Measurements from ENCODE around the gene OR8D2.

Gene OR8D2, protein sequence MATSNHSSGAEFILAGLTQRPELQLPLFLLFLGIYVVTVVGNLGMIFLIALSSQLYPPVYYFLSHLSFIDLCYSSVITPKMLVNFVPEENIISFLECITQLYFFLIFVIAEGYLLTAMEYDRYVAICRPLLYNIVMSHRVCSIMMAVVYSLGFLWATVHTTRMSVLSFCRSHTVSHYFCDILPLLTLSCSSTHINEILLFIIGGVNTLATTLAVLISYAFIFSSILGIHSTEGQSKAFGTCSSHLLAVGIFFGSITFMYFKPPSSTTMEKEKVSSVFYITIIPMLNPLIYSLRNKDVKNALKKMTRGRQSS

GRCh38 chr11:124320097-124320496 is at the start of gene OR8D2:
Gene OR8D2, minus strand, starts transcription at chr11:124320197. Its CDS starts 0 bp downstream, at chr11:124320197.
- no peak for DNase-seq

GRCh38 chr11:124359566-124359965 is 39.6 kb upstream of the OR8D2 start:
- no peak for DNase-seq

DNA sequence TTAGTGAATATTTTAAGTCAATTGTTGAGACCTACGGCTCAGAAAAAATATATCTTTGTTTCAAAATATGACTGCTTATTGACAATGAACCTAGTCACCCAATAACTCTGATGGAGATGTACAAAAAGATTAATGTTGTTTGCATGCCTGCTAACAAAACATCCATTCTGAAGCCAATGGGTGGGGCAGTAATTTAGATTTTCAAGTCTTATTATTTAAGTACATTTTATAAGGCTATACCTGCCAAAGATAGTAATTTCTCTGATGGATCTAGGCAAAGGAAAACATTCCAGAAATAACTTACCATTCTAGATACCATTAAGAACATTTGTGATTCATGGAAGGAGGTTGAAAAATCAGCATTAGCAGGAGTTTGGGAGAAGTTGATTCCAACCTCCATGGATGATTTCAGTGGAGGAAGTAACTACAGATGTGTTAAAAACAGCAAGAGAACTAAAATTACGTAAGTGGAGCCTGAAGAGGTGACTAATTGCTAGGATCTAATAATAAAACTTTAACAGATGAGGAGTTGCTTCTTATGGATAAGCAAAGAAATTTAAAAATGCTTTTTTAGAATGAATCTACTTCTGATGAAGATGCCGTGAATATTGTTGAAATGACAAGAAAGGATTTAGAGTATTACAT is 26.4 kb upstream of the OR8D2 start:
- no peak for DNase-seq

GRCh38 chr11:124344346-124344745 is 24.3 kb upstream of the OR8D2 start:
- no peak for DNase-seq

DNA sequence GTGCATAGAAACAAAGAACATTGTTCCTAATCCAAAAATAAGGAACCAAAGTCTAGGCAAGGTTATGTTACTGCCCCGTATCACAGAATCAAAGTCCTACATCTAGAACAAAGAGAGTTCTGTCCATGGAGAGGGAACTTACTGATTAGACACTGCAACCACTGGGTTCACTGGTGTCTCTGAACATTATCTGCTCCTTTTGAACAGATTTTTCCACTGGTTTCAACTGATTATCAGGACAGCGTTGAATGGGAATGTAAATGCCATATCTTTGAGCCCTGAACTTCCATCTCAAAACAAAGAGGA is 20.1 kb upstream of the OR8D2 start:
- DNase-seq: no peak

DNA sequence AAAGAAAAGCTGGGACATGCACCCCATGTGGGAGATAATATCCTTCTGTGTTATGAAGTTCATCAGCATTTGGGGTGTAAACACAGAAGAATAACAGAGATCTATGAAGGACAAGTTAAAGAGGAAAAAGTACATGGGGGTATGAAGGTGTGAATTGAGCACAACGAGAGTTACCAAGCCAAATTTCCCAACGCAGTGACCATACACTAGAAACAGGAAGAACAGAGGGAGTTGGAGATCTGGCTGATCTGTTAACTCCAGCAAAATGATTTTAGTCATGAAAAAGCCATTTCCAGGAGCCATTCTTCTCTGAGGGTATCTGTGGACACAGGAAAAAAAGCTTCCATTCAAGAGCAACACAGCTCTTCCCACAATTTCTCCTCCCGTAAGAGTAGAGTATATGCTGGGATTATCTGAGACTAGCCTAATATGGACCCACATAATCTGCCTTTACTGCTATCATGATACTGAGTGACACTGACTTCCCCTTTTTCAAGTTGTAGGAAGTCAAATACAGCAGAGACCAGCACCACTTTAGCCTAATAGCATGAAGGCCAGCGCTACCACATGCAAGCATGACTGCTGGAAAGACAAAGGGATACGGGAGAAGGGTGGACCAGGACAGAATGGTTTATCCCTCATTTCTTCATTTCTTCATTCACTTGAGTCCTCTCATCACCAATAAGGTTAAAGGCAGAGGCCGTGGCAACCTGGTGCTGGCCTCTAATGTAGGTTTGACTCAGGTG is 19.6 kb upstream of the OR8D2 start:
- no peak for DNase-seq

DNA sequence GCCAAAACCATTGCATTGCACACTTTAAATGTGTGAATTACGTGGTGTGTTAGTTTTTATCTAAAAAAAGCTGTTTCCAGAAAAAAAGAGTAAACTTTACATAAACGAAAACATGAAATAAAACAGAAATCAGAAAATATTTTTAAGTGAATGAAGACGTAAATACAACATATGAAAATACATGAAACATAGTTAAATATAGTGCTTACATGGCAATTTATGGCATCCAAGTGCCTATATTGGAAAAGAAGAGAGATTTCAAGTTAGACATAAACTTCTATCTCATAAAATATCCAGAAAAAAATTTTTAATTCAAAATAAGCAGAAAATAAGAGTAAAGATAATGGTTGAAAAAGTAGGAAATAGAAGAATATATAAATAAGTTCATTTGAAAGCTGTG is 11.9 kb upstream of the OR8D2 start:
- no peak for DNase-seq

- DNase-seq: no peak
These were observed 9.9 kb upstream of the OR8D2 start for GRCh38 chr11:124329787-124330478.

- DNase-seq: no peak
These were observed 7.8 kb upstream of the OR8D2 start for GRCh38 chr11:124327775-124328174.

GRCh38 chr11:124322356-124322755 is 2.4 kb upstream of the OR8D2 start:
- DNase-seq: no peak

DNA sequence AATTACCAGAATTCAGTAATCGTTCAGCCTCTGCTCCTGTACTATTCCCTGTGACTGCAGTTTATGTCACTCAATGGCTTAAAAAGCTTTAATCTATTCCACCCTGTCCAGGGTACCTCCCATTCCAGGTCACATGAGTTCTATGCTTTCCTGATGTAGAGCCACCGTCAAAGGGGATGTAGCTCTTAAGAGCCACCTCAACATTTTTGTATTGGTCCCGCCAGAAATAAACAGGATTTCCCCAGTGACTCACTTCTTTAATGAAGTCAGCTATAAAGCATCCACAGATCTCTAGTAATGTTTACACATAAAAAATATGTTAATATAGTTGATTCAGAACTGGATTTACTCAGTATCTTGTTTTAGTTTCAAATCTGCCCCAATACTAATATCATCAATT is 4.9 kb downstream of the OR8D2 start:
- no peak for DNase-seq

DNA sequence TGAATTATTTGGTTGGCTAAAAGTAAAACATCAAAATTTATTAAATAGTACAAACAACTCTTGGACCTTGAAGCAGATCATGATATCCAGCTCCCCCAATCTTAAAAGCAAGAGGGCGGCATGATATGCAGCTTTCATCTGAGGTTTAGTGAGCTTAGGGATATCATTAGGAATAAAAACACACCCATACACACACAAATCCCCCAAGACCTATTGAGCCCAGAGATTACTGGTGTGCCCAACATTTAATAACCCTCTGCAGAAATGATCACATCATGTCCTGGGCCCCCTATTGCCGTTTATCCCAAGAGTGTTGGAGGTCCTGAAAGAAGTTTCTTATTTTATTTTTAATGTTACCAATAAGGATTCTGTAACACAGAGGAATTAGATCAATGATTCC is 6.1 kb downstream of the OR8D2 start, which contains the start of gene OR8D1:
Gene OR8D1, minus strand, starts transcription at position 101 of the 400 bp plus-strand sequence. CDS start 3,183 bp downstream, outside the sequence.
- no peak for DNase-seq

GRCh38 chr11:124313131-124313530 is 6.9 kb downstream of the OR8D2 start:
- DNase-seq: no peak

- DNase-seq: no peak
These were observed 8.3 kb downstream of the OR8D2 start for GRCh38 chr11:124311670-124312069.

DNA sequence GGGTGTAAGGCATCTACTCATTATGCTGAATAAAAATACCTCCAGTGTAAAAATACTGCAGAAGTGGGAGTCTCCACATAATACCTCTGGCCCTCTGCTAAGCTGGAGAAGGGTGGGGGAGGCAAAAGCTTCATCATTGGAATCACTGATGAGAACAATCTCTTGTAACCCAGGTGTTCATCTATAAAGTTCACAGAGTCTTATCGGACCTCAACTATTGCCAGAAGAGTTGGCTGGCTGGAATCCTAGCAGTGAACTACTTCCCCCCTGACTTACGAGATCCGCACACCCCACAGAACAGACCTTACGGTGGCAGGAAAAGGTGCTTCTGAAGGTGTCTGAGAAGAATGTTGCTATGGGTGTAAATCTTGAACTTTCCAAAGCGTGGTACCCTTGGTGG is 8.7 kb downstream of the OR8D2 start:
- no peak for DNase-seq

DNA sequence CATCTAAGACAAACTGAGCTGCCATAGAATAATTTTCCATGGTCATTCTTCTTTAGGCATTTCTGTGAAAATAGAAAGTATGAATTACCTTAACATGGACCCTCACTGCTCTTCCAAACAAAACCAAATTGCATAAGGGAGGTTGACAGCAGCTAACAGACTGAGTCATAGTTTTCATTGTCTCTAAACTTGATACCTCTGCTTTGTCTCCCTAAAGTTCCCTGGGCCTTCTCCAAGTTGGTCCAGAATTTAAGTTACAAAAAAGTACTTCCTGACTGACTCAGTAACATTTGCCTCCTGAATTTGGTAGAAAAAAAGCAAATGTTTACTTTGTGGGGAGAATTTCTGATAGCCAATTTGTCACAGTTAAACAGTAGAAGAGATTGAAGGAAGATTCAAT is 9.3 kb downstream of the OR8D2 start:
- no peak for DNase-seq

- DNase-seq: no peak
These were observed 12.9 kb downstream of the OR8D2 start for GRCh38 chr11:124307093-124307492.

- DNase-seq: no peak
These were observed 17.5 kb downstream of the OR8D2 start for GRCh38 chr11:124302347-124303125.

- DNase-seq: no peak
These were observed 18.4 kb downstream of the OR8D2 start for GRCh38 chr11:124301548-124301947.

DNA sequence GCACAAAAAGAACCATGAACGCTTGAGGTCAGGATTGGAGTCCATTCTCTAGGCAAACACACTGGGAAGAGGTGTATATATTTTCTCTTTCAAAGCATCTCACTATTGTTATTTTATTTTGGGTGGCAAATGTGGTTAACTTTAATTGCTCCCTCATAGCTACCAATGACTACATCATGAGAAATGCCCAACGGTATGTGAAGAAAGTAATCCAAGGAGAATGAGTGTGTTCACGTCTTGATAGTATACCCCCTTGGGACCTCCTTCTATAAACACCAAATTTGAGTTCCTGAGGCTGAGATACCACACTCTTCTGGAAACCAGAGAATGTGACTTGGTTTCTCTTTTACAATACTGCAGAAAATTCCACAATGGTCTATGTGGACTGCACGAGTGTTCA is 22.1 kb downstream of the OR8D2 start:
- no peak for DNase-seq

DNA sequence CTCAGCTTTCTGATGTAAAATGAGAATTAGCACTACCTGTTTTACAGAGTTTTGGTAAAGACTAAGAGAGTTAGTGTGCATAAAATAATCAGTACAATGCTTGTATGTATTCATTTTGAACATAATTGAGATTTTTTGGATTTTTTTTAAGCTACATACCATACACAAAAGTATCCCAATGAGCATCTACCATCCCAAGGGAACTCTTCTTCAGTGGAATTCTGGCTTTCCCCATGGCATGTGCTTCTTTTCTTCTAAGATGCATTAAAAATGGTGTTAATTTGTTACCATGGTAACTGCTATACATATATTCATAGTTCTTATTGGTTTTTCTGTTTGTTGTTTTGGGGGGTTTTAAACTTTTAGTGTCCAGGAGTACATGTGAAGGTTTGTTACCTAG is 24.0 kb downstream of the OR8D2 start:
- no peak for DNase-seq

DNA sequence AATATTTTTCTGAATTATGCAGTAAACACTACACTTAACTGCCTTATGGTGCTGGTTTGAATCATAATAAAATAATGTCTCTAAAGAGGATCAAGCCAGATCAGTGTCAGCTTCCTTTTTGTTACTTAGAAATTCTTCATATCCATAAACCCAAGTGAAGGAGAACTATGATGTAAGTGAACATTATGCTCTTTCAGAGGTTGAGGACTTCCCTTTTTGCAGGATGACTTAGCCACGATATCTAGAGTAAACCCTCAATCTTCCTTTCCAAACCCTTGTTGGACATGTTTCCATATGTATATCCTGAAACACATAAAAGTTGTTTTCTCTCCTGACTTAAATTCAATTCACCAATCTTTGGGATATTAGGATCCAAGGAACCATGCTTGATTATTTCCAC is 25.3 kb downstream of the OR8D2 start:
- DNase-seq: no peak
